HepG2 (cell line): ENCODE measurements around the gene PARP11. TPM values are rescaled to one million over a fixed set of nuclear protein-coding genes. Genes with fewer than 3 reads are reported as not detected.

Experiments used
- ARID5B ChIP-seq: IDR thresholded peaks from 2 replicates; pipeline ENCODE4 v1.4.0; 2020; ENCODE audit warnings: mild to moderate bottlenecking, missing genetic modification reagents
- CCAR2 ChIP-seq: fragments of 200-400 bp; formaldehyde crosslinking; optimal IDR thresholded peaks from 2 replicates; pipeline ENCODE3; 2018; ENCODE audit warnings: low read depth, mild to moderate bottlenecking, low read length, moderate library complexity
- FOXP4 ChIP-seq: sonication (generic); formaldehyde crosslinking; IDR thresholded peaks from 2 replicates; pipeline ENCODE4 v1.4.0; 2020; ENCODE audit warnings: missing genetic modification reagents
- HNF4A ChIP-seq: sonication (generic); formaldehyde crosslinking; IDR thresholded peaks from 2 replicates; pipeline ENCODE4 v1.4.0; 2020; ENCODE audit warnings: missing genetic modification reagents
- ISL2 ChIP-seq: sonication (generic); formaldehyde crosslinking; IDR thresholded peaks from 2 replicates; pipeline ENCODE4 v1.5.0; 2020; ENCODE audit warnings: missing genetic modification reagents
- MEF2D ChIP-seq: sonication (generic); formaldehyde crosslinking; IDR thresholded peaks from 2 replicates; pipeline ENCODE4 v1.5.1; 2020; ENCODE audit warnings: mild to moderate bottlenecking, missing genetic modification reagents
- MEIS2 ChIP-seq: sonication (generic); formaldehyde crosslinking; IDR thresholded peaks from 2 replicates; pipeline ENCODE4 v1.9.0; 2021; ENCODE audit warnings: mild to moderate bottlenecking, missing genetic modification reagents
- MIXL1 ChIP-seq: IDR thresholded peaks from 2 replicates; pipeline ENCODE4 v1.6.1; 2016
- NR2F2 ChIP-seq: IDR thresholded peaks from 2 replicates; pipeline ENCODE4 v1.6.1; 2012; ENCODE audit warnings: low read depth, inconsistent platforms, borderline replicate concordance
- PAXIP1 ChIP-seq: sonication (generic); formaldehyde crosslinking; conservative IDR thresholded peaks from 2 replicates; pipeline ENCODE4 v1.4.0; 2020; ENCODE audit warnings: mild to moderate bottlenecking, missing genetic modification reagents, moderate library complexity
- RXRB ChIP-seq: IDR thresholded peaks from 2 replicates; pipeline ENCODE4 v1.6.1; 2016; ENCODE audit warnings: borderline replicate concordance, missing genetic modification reagents, missing compliant biosample characterization
- SP5 ChIP-seq: IDR thresholded peaks from 2 replicates; pipeline ENCODE4 v1.6.1; 2016; ENCODE audit warnings: low read depth, borderline replicate concordance
- TCF7 ChIP-seq: sonication (generic); IDR thresholded peaks from 2 replicates; pipeline ENCODE4 v1.6.1; 2016; ENCODE audit warnings: antibody characterized with exemption, low read depth
- ZNF503 ChIP-seq: sonication (generic); formaldehyde crosslinking; IDR thresholded peaks from 2 replicates; pipeline ENCODE4 v1.4.0; 2020; ENCODE audit warnings: missing genetic modification reagents
- polyA plus RNA-seq, 8 experiments: library from polyadenylated mRNA; depleted of rRNA in 3 of 8; stranded (reverse) in 7 of 8; unstranded in 1 of 8; fragments of >200 nt; fragmentation: Illumina TruSeq in 4 of 8; extraction: Trizol in 4 of 8; gene quantifications; 2 replicates each; pipeline versions ENCODE4 v1.2.1 to v1.2.3, GENCODE V29; 2011 to 2016; ENCODE audit warnings: low read depth in 4 of 8, missing spikeins in 1 of 8, mixed read lengths in 1 of 8; ENCODE audit not compliant: insufficient read depth in 1 of 8
- total RNA-seq, 5 experiments: library from RNA; depleted of rRNA; stranded (reverse); fragments of >200 nt; fragmentation: Illumina TruSeq; extraction: Trizol; gene quantifications; 2 replicates each; pipeline ENCODE4 v1.2.3, GENCODE V29; 2016; ENCODE audit warnings: low read depth in 1 of 5

The PARP11 gene
- total and polyA plus RNA-seq, 2 of the 13 experiments (the other 11 are each of a cell fraction or from before 2014, with no cell fraction given) = 4.0 to 7.6 TPM

GRCh38 chr12:3920351-3921150 is 47.4 kb upstream of the PARP11 start (continued):
- TF ChIP-seq ARID5B (peak; percentile 47; the same call in 1 of the 2 replicates), NR2F2 (peak; percentile 79; the same call in 1 of the 2 replicates), FOXP4 (peak; percentile 46; the same call in 1 of the 2 replicates), SP5 (no peak), MEIS2 (peak; percentile 45; the same call in 1 of the 2 replicates), CCAR2 (no peak), PAXIP1 (CRISPR knock-in tag) (peak; percentile 77), ISL2 (peak; percentile 78; the same call in 1 of the 2 replicates), MIXL1 (CRISPR knock-in tag) (0 out of 2 replicates have a peak, but pooled peaks have one; percentile 42), RXRB (CRISPR knock-in tag) (peak; percentile 61; the same call in 1 of the 2 replicates), TCF7 (peak; percentile 80), HNF4A (CRISPR knock-in tag) (peak; percentile 53), MEF2D (0 out of 2 replicates have a peak, but pooled peaks have one; percentile 39), ZNF503 (0 out of 2 replicates have a peak, but pooled peaks have one; percentile 44)
